ENCODE measurements around the gene MAPK7.

MAPK7 gene

DNA sequence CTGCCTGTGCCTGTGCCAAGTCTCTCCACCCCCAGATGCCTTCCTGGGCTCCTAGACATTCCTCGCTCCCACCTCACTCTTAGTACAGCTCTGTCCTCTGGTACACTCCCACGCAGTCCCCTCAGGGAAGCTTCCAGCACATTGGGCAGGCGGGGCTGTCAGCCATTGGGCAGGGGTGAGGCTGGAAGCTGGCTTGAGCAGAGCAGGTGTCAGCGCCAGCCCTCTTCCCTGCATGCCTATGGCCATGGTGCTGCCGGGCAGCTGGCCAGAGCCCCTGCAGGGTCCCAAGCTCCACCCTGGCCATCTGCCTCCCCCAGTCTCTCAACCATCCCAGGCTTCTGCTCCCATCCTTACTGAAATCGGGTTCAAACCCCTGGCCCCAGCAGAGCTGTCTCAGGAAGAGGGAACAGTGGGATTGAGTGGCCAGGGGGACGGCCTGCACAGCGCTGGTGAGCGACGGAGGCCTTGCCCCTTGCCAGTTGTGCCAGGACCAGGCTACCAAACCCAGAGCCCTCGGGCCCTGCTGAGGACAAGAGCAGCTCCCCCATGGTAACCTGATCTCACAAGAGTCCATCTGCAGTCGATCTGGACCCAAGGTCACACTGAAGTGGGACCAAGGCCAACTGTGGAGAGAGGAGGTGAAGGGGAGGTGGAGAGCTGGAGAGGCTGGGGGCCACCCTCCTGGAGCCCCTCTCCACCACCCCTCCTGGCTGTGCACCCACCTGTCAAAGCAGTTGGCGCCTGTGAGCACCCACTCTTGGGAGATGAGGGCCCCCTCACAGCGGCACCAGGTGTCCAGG, 13.4 kb upstream of the MAPK7 start:
- DNase-seq: no peak

- DNase-seq: no peak
Measured at GRCh38 chr17:19365499-19365817, 12.8 kb upstream of the MAPK7 start.

GRCh38 chr17:19365833-19366636, 12.3 kb upstream of the MAPK7 start:
- no peak for DNase-seq

- no peak for DNase-seq
Measured at GRCh38 chr17:19366637-19366972, 11.7 kb upstream of the MAPK7 start.

- DNase-seq: no peak
Measured at GRCh38 chr17:19368229-19368628, 10.1 kb upstream of the MAPK7 start.

GRCh38 chr17:19369107-19369778, 9.1 kb upstream of the MAPK7 start:
- DNase-seq: no peak

DNA sequence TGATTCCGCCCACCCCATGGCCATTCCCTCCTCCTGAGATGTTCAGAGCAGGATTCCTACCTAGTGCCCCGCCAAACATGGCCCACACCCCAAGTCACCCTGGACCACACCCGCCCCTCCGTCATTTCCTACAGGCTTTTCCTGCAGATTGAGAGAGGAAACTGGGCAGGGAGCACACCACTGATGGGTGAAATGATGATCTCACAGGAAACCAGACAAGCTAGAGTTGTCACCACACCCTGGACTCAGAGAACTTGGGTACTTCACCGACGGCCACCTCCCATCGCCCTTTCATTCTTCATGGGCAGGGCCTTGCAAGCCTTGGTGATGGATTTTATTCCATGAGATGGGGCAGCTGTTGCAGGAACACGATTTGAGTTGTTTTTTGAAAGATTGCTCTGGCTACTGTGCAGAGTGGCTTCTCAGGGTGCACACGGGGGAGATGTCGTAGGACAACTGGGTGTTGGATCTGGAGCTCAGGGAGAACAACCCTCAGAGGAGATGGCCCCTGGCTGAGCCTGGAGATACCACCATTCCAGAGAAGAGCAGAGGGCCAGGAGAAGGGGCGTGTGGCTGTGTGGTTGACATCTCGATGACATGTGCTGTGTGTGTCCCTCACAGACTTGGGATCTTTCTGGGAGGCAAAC, 8.3 kb upstream of the MAPK7 start:
- no peak for DNase-seq

GRCh38 chr17:19370493-19370960, 7.8 kb upstream of the MAPK7 start:
- peak; percentile 48 for DNase-seq

- DNase-seq: peak; percentile 75
Measured at GRCh38 chr17:19371259-19372010, 6.9 kb upstream of the MAPK7 start.

GRCh38 chr17:19372011-19372370, 6.3 kb upstream of the MAPK7 start:
- no peak for DNase-seq

DNA sequence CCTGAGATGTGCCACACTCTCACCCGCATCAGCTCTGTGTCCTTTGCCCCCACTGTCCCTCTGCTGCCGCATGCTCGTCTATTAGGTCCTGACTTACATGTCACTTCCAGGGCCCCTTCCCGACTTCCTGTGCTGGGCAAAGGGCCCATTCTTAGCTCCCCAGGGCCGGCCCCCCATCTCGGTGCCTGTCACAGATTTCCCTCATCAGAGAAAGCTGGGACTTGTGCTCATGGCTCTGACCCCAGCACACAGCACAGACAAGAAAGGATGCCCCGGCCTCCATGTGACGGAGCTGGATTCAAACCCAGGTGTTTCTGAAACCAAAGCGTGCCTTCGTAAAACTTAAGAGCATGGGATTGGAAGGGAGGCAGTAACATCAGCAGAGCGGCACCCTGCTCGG, 5.9 kb upstream of the MAPK7 start:
- no peak for DNase-seq

DNA sequence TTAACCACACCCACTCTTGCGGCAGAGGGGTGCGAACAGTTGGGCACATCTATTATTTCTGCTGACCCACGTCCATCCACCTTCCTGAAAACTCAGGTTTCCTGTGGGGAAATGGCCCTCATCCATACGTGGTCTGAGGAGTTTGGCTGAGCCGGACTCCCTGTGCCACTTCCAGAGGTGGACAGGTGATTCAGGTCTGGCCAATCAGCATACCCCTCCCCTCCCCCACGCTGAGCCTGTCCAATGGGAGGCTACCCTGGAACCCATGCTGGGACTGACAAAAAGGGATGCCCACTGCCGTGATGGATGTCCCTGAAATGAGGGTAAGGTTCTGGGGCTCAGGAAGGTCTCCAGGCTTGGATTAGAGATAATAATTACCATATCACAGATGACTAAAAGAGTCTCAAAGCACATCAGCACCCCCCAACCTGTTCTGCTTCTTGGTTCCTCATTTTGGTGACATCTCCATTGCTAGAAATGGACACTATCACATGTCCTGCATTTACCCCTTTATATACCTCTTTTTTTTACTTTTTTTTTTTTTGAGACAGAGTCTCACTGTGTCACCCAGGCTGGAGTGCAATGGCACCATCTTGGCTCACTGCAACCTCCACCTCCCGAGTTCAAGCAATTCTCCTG, 5.3 kb upstream of the MAPK7 start:
- no peak for DNase-seq

DNA sequence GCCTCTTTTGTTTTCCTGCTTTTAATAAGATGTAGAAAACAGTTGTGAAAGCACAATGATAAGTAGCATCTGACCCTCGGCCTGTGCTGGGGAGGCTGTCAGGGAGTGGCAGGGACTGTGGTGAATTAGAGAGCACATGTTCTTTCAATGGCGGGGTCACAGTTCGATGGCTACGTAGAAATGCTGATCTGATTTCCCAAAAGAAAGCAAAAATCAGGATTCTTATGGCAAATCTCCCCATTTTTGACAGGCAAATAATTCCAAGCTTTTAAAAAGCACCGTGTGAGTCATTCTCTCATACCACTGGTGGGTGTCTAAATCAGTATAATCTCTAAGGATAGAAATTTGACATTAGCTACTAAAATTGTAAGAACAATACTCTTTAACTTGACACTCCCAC, 4.2 kb upstream of the MAPK7 start:
- no peak for DNase-seq

DNA sequence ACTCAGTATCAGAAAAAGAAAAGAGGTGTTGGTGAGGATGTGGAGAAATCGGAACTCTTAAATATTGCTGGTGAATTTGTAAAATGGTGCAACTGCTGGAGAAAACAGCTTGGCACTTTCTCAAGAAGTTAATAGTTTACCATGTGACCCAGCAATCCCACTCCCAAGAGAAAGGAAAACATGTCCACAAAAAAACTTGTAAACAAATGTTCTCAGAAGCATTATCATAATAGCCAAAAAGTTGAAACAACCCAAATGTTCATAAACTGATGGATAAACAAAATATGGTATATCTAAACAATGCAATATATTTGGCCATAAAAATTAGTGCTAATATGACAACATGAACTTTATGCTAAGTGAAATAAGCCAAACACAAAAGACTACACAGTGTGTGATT, 2.6 kb upstream of the MAPK7 start:
- no peak for DNase-seq

GRCh38 chr17:19376811-19377210, 1.5 kb upstream of the MAPK7 start:
- DNase-seq: no peak

- peak; percentile 99 for DNase-seq
Measured at GRCh38 chr17:19377602-19378415, 489 bp upstream of the MAPK7 start.

- no peak for DNase-seq
Measured at GRCh38 chr17:19379361-19380065, 1.2 kb downstream of the MAPK7 start.

DNA sequence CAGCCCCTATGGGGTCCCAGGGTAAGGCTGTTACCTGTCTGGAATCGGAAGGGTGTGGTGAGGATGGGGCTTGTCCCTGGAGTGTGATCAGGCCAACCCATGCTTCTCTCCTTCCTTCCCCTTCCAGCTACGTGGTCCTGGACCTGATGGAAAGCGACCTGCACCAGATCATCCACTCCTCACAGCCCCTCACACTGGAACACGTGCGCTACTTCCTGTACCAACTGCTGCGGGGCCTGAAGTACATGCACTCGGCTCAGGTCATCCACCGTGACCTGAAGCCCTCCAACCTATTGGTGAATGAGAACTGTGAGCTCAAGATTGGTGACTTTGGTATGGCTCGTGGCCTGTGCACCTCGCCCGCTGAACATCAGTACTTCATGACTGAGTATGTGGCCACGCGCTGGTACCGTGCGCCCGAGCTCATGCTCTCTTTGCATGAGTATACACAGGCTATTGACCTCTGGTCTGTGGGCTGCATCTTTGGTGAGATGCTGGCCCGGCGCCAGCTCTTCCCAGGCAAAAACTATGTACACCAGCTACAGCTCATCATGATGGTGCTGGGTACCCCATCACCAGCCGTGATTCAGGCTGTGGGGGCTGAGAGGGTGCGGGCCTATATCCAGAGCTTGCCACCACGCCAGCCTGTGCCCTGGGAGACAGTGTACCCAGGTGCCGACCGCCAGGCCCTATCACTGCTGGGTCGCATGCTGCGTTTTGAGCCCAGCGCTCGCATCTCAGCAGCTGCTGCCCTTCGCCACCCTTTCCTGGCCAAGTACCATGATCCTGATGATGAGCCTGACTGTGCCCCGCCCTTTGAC, 2.4 kb downstream of the MAPK7 start:
- no peak for DNase-seq

DNA sequence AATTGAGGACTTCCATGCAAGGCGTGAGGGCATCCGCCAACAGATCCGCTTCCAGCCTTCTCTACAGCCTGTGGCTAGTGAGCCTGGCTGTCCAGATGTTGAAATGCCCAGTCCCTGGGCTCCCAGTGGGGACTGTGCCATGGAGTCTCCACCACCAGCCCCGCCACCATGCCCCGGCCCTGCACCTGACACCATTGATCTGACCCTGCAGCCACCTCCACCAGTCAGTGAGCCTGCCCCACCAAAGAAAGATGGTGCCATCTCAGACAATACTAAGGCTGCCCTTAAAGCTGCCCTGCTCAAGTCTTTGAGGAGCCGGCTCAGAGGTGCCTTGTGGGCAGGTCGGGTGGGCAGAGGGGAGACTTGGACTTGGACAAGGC, 3.1 kb downstream of the MAPK7 start:
- DNase-seq: no peak
